ENCODE data around the gene AIFM3.
"Not testable (repeated sequence)": the region's sequence is repeated elsewhere in the genome, so short reads cannot be mapped to it uniquely, and the experiment has no call there.

GRCh38 chr22:20942203-20942902, 24.7 kb upstream of the AIFM3 start:
- TF ChIP-seq, protein P1, sequence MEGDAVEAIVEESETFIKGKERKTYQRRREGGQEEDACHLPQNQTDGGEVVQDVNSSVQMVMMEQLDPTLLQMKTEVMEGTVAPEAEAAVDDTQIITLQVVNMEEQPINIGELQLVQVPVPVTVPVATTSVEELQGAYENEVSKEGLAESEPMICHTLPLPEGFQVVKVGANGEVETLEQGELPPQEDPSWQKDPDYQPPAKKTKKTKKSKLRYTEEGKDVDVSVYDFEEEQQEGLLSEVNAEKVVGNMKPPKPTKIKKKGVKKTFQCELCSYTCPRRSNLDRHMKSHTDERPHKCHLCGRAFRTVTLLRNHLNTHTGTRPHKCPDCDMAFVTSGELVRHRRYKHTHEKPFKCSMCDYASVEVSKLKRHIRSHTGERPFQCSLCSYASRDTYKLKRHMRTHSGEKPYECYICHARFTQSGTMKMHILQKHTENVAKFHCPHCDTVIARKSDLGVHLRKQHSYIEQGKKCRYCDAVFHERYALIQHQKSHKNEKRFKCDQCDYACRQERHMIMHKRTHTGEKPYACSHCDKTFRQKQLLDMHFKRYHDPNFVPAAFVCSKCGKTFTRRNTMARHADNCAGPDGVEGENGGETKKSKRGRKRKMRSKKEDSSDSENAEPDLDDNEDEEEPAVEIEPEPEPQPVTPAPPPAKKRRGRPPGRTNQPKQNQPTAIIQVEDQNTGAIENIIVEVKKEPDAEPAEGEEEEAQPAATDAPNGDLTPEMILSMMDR (IDR thresholded peaks at IDR 0.05), result not testable (repeated sequence)
- not testable (repeated sequence) for TF ChIP-seq ZFX (IDR thresholded peaks at IDR 0.05; ENCODE audit: borderline replicate concordance)
